WI38 (cell line): Measurements from ENCODE around the gene TBC1D10B.
A peak's percentile ranks its signal among the peaks of the same experiment; 100 is the strongest.

Experiments
- H3K4me3 ChIP-seq: 2 replicates; pipeline ENCODE4 v1.5.1; 2011; ENCODE audit warnings: low read depth, mild to moderate bottlenecking, control low read depth, low read length
- CTCF ChIP-seq: IDR thresholded peaks from 2 replicates; pipeline ENCODE4 v1.5.1; 2012; ENCODE audit warnings: low read depth, mild to moderate bottlenecking, control low read depth, low read length

TBC1D10B gene

GRCh38 chr16:30413112-30413806 is 43.0 kb upstream of the TBC1D10B start:
- no peak overlapping the region for H3K4me3 ChIP-seq
- no peak for TF ChIP-seq CTCF

- TF ChIP-seq CTCF, result peak; percentile 92
- H3K4me3 ChIP-seq, result no peak overlapping the region
Measured at GRCh38 chr16:30409125-30410060, 39.1 kb upstream of the TBC1D10B start.

- TF ChIP-seq CTCF, result no peak
- peak overlapping the region; percentile 79 for H3K4me3 ChIP-seq
Measured at GRCh38 chr16:30407804-30408534, 37.7 kb upstream of the TBC1D10B start.

- H3K4me3 ChIP-seq, result peak within 1 kb of the TSS; percentile 79
- no peak for TF ChIP-seq CTCF
Measured at GRCh38 chr16:30407102-30407803, 37.0 kb upstream of the TBC1D10B start, which contains the start of gene ZNF771. TSS of gene ZNF771 (plus strand) at chr16:30407606. CDS start at chr16:30408054, 448 bp downstream.

- no peak for TF ChIP-seq CTCF
- H3K4me3 ChIP-seq, result peak overlapping the region; percentile 79
Measured at GRCh38 chr16:30406795-30407101, 36.5 kb upstream of the TBC1D10B start.

GRCh38 chr16:30401768-30402425 is 31.6 kb upstream of the TBC1D10B start:
- H3K4me3 ChIP-seq, result no peak overlapping the region
- no peak for TF ChIP-seq CTCF
